Epithelial cell of proximal tubule (primary cell): ENCODE results near the gene HBP1. TPM values are rescaled to one million over a fixed set of nuclear protein-coding genes. Genes with fewer than 3 reads are reported as not detected.

Source experiments
- DNase-seq: peaks from one replicate; pipeline ENCODE4 v3.0.0-alpha.2; 2011; ENCODE audit warnings: low read depth
- H3K4me3 ChIP-seq: 2 replicates; pipeline ENCODE4 v1.5.1; 2011; ENCODE audit warnings: low read depth, mild to moderate bottlenecking, low read length
- CTCF ChIP-seq: conservative IDR thresholded peaks from 2 replicates; pipeline ENCODE4 v1.5.1; 2012; ENCODE audit warnings: low read depth, mild to moderate bottlenecking, low read length
- total RNA-seq: library from RNA; depleted of rRNA; stranded (reverse); fragments of >200 nt; gene quantifications from 2 replicates; pipeline ENCODE4 v1.2.3, GENCODE V29; 2015

Gene HBP1
- total RNA-seq, 1 donor from 2014 or later, result 34.4 TPM

- no peak overlapping the region for H3K4me3 ChIP-seq
- no peak for DNase-seq
- TF ChIP-seq CTCF, result peak; percentile 61
Observed at GRCh38 chr7:107201795-107202450, 33.1 kb downstream of the HBP1 start.

GRCh38 chr7:107203607-107204006 is 34.8 kb downstream of the HBP1 start:
- TF ChIP-seq CTCF, result no peak
- no peak overlapping the region for H3K4me3 ChIP-seq
- DNase-seq, result no peak

- TF ChIP-seq CTCF, result no peak
- DNase-seq, result no peak
- no peak overlapping the region for H3K4me3 ChIP-seq
Observed at GRCh38 chr7:107206136-107206535, 37.3 kb downstream of the HBP1 start.

GRCh38 chr7:107206706-107207105 is 37.9 kb downstream of the HBP1 start:
- DNase-seq, result no peak
- no peak overlapping the region for H3K4me3 ChIP-seq
- no peak for TF ChIP-seq CTCF

- no peak overlapping the region for H3K4me3 ChIP-seq
- TF ChIP-seq CTCF, result no peak
- no peak for DNase-seq
Observed at GRCh38 chr7:107207459-107207858, 38.7 kb downstream of the HBP1 start.

GRCh38 chr7:107208024-107208521 is 39.3 kb downstream of the HBP1 start:
- DNase-seq, result no peak
- TF ChIP-seq CTCF, result no peak
- H3K4me3 ChIP-seq, result no peak overlapping the region

- no peak overlapping the region for H3K4me3 ChIP-seq
- DNase-seq, result no peak
- TF ChIP-seq CTCF, result no peak
Observed at GRCh38 chr7:107208563-107208962, 39.8 kb downstream of the HBP1 start.
